GM21515 (cell line): ENCODE measurements around the gene FXR2.
A peak's percentile ranks its signal among the peaks of the same experiment; 100 is the strongest.

Experiments
- ATAC-seq: cut with Tn5 transposase; IDR thresholded peaks from one replicate; pipeline ENCODE4 v1.9.1; 2021; ENCODE audit not compliant: unreplicated experiment

The FXR2 gene

GRCh38 chr17:7589204-7589868 is 25.4 kb downstream of the FXR2 start:
- ATAC-seq: no peak

- ATAC-seq: no peak
These were observed 26.0 kb downstream of the FXR2 start for GRCh38 chr17:7588553-7589203.

GRCh38 chr17:7587420-7588151 is 27.1 kb downstream of the FXR2 start:
- no peak for ATAC-seq

GRCh38 chr17:7586673-7587419 is 27.9 kb downstream of the FXR2 start:
- no peak for ATAC-seq

GRCh38 chr17:7583253-7584109 is 31.2 kb downstream of the FXR2 start, which contains the start of gene MPDU1:
TSS of gene MPDU1 (plus strand) at chr17:7583852. CDS start at chr17:7583863, 11 bp downstream.
- peak; percentile 50 for ATAC-seq

- no peak for ATAC-seq
These were observed 32.1 kb downstream of the FXR2 start for GRCh38 chr17:7582396-7583252.

- no peak for ATAC-seq
These were observed 33.8 kb downstream of the FXR2 start for GRCh38 chr17:7580604-7581575.

- no peak for ATAC-seq
These were observed 34.7 kb downstream of the FXR2 start for GRCh38 chr17:7579834-7580603.

- no peak for ATAC-seq
These were observed 35.5 kb downstream of the FXR2 start, which contains the start of gene CD68 for GRCh38 chr17:7579001-7579833. TSS of gene CD68 (plus strand) at chr17:7579638. CDS start at chr17:7579678, 40 bp downstream.

- no peak for ATAC-seq
These were observed 37.1 kb downstream of the FXR2 start for GRCh38 chr17:7577327-7578199.

GRCh38 chr17:7576432-7576937 is 38.2 kb downstream of the FXR2 start:
- ATAC-seq: no peak

- ATAC-seq: no peak
These were observed 38.7 kb downstream of the FXR2 start for GRCh38 chr17:7575959-7576358.

- no peak for ATAC-seq
These were observed 39.2 kb downstream of the FXR2 start for GRCh38 chr17:7575481-7575883.

GRCh38 chr17:7574176-7574953 is 40.3 kb downstream of the FXR2 start:
- ATAC-seq: no peak
